GM23338 (cell line): ENCODE results near the gene PNMA8B. TPM values are rescaled to one million over a fixed set of nuclear protein-coding genes. Genes with fewer than 3 reads are reported as not detected.

Source experiments
- ATAC-seq: fragments of 200-7000 bp; cut with Tn5 transposase; 3 replicates; pipeline ENCODE4 v1.9.1; 2020
- DNase-seq: peaks from one replicate; pipeline ENCODE4 v3.0.0-alpha.2; 2015; ENCODE audit warnings: low spot score
- H2AFZ ChIP-seq: fragments of 200-600 bp; sonication (generic); 2 replicates; pipeline ENCODE4 v1.8.0; 2016; ENCODE audit warnings: antibody characterized with exemption, mild to moderate bottlenecking, moderate library complexity
- H3F3A ChIP-seq: fragments of 200-600 bp; sonication (generic); replicated peaks from 2 replicates; pipeline ENCODE4 v1.8.0; 2017; ENCODE audit warnings: antibody characterized with exemption, mixed run types, low read depth
- H3K27ac ChIP-seq: fragments of 200-600 bp; sonication (generic); 2 replicates; pipeline ENCODE4 v1.6.1; 2016; ENCODE audit warnings: low read depth
- H3K27me3 ChIP-seq: fragments of 200-600 bp; sonication (generic); 2 replicates; pipeline ENCODE4 v1.8.0; 2016; ENCODE audit warnings: mild to moderate bottlenecking, mixed run types, moderate library complexity; ENCODE audit not compliant: insufficient read depth
- H3K36me3 ChIP-seq: fragments of 200-600 bp; sonication (generic); 2 replicates; pipeline ENCODE4 v1.8.0; 2016; ENCODE audit warnings: mild to moderate bottlenecking; ENCODE audit not compliant: insufficient read depth
- H3K4me1 ChIP-seq: fragments of 200-600 bp; sonication (generic); 2 replicates; pipeline ENCODE4 v1.8.0; 2016; ENCODE audit warnings: mild to moderate bottlenecking, moderate library complexity; ENCODE audit not compliant: insufficient read depth
- H3K4me2 ChIP-seq: fragments of 200-600 bp; sonication (generic); 2 replicates; pipeline ENCODE4 v1.7.1; 2017; ENCODE audit warnings: mixed run types
- H3K4me3 ChIP-seq: fragments of 200-600 bp; sonication (generic); 2 replicates; pipeline ENCODE4 v1.6.1; 2016; ENCODE audit warnings: mixed run types
- H3K79me2 ChIP-seq: fragments of 200-600 bp; sonication (generic); replicated peaks from 2 replicates; pipeline ENCODE4 v1.8.0; 2017; ENCODE audit warnings: mild to moderate bottlenecking; ENCODE audit not compliant: insufficient read depth
- H3K9me2 ChIP-seq: fragments of 200-600 bp; sonication (generic); 2 replicates; pipeline ENCODE4 v1.8.0; 2017; ENCODE audit not compliant: insufficient read depth
- H4K20me1 ChIP-seq: fragments of 200-600 bp; sonication (generic); replicated peaks from 2 replicates; pipeline ENCODE4 v1.8.0; 2017; ENCODE audit warnings: mild to moderate bottlenecking; ENCODE audit not compliant: insufficient read depth
- H3K27ac Mint-ChIP-seq: 2 replicates; pipeline ENCODE4 v1.8.0; 2020; ENCODE audit warnings: inconsistent platforms, mild to moderate bottlenecking, moderate library complexity, mixed read lengths
- H3K27me3 Mint-ChIP-seq: 3 replicates; pipeline ENCODE4 v1.8.0; 2022; ENCODE audit warnings: low read depth, mild to moderate bottlenecking, moderate library complexity, mixed read lengths, inconsistent platforms; ENCODE audit not compliant: insufficient read depth, poor library complexity
- H3K36me3 Mint-ChIP-seq: 3 replicates; pipeline ENCODE4 v1.8.0; 2021; ENCODE audit warnings: low read depth, mild to moderate bottlenecking, inconsistent platforms, moderate library complexity, mixed read lengths
- H3K4me1 Mint-ChIP-seq: 3 replicates; pipeline ENCODE4 v1.8.0; 2020; ENCODE audit warnings: mild to moderate bottlenecking, inconsistent platforms, mixed read lengths
- H3K4me3 Mint-ChIP-seq: 3 replicates; pipeline ENCODE4 v1.8.0; 2021; ENCODE audit warnings: moderate library complexity, mild to moderate bottlenecking, inconsistent platforms, mixed read lengths
- H3K9me3 Mint-ChIP-seq: 3 replicates; pipeline ENCODE4 v1.8.0; 2020; ENCODE audit warnings: moderate library complexity, mild to moderate bottlenecking, inconsistent platforms, mixed read lengths
- CREB1 ChIP-seq: fragments of 250-450 bp; sonication (Bioruptor Pico); IDR thresholded peaks from 2 replicates; pipeline ENCODE4 v1.5.0; 2020; ENCODE audit warnings: low read depth, mild to moderate bottlenecking, moderate library complexity
- CTCF ChIP-seq, 2 experiments: fragments of 200-600 bp in 1 of 2; sonication (generic) in 1 of 2; conservative IDR thresholded peaks; 2 replicates each; pipeline versions ENCODE4 v1.5.1 to v1.6.1; 2016 to 2017; ENCODE audit warnings: antibody characterized with exemption in 2 of 2, low read depth in 2 of 2, mild to moderate bottlenecking in 2 of 2, moderate library complexity in 1 of 2
- EZH2phosphoT487 ChIP-seq: fragments of 200-600 bp; sonication (generic); IDR thresholded peaks from one replicate; pipeline ENCODE4 v1.8.1; 2018; ENCODE audit warnings: antibody characterized with exemption; ENCODE audit not compliant: unreplicated experiment
- NANOG ChIP-seq: IDR thresholded peaks from 2 replicates; pipeline ENCODE4 v1.6.1; 2016; ENCODE audit warnings: antibody characterized with exemption, borderline replicate concordance
- POLR2AphosphoS5 ChIP-seq: IDR thresholded peaks from 2 replicates; pipeline ENCODE4 v1.6.1; 2016; ENCODE audit warnings: antibody characterized with exemption, low read depth
- STAT1 ChIP-seq: IDR thresholded peaks from one replicate; pipeline ENCODE4 v1.6.1; 2016; ENCODE audit warnings: antibody characterized with exemption; ENCODE audit not compliant: unreplicated experiment
- ZNF114 ChIP-seq: fragments of 250-450 bp; sonication (Bioruptor Pico); IDR thresholded peaks from 2 replicates; pipeline ENCODE4 v1.5.0; 2020; ENCODE audit warnings: mild to moderate bottlenecking, moderate library complexity
- ZNF331 ChIP-seq: fragments of 250-450 bp; sonication (Bioruptor Pico); IDR thresholded peaks from 2 replicates; pipeline ENCODE4 v1.5.0; 2020; ENCODE audit warnings: low read depth, mild to moderate bottlenecking, moderate library complexity
- polyA plus RNA-seq: library from polyadenylated mRNA; unstranded; fragments of >200 nt; fragmentation: Nextera tagmentation; extraction: Ambion mirVana; gene quantifications from 2 replicates; pipeline ENCODE4 v1.2.1, GENCODE V29; 2016
- total RNA-seq: library from RNA; depleted of rRNA; stranded (reverse); fragments of >200 nt; shearing (Covaris generic); gene quantifications from 2 replicates; pipeline ENCODE4 v1.2.3, GENCODE V29; 2014

Gene PNMA8B
- total and polyA plus RNA-seq, 2 experiments from 2014 or later: 0.44 to 1.7 TPM

- ATAC-seq: peak; percentile 85
- DNase-seq: peak; percentile 97
These were observed 17.2 kb downstream of the PNMA8B start for GRCh38 chr19:46478356-46478986.

GRCh38 chr19:46475986-46476385 is 19.7 kb downstream of the PNMA8B start:
- H3K4me3 Mint-ChIP-seq: no peak overlapping the region
- H3K4me1 Mint-ChIP-seq: peaks cover 22% of the 10 kb centered on the region
- H3K27ac Mint-ChIP-seq: no peak overlapping the region
- no peak overlapping the region for H2AFZ ChIP-seq
- H3K4me2 ChIP-seq: no peak overlapping the region
- H3K4me3 ChIP-seq: no peak overlapping the region
- H3K4me1 ChIP-seq: peaks cover 15% of the 10 kb centered on the region
- H3F3A ChIP-seq: 0 out of 2 replicates have a peak, but pooled peaks cover 3% of the 10 kb centered on the region
- H4K20me1 ChIP-seq: no peaks in the 10 kb centered on the region
- no peaks in the 10 kb centered on the region for H3K36me3 ChIP-seq
- no peaks in the 10 kb centered on the region for H3K9me3 Mint-ChIP-seq
- no peak for DNase-seq
- no peak overlapping the region for H3K27ac ChIP-seq
- H3K27me3 Mint-ChIP-seq: peaks cover 18% of the 10 kb centered on the region
- H3K79me2 ChIP-seq: no peaks in the 10 kb centered on the region
- H3K9me2 ChIP-seq: no peaks in the 10 kb centered on the region
- ATAC-seq: no peak
- peaks cover under 1% of the 10 kb centered on the region; the same call in 1 of the 3 replicates for H3K36me3 Mint-ChIP-seq
- H3K27me3 ChIP-seq: peaks cover 5% of the 10 kb centered on the region; the same call in 1 of the 2 replicates
- TF ChIP-seq CTCF (conservative IDR thresholded peaks at IDR 0.05; ENCODE audit: low read depth in 2 of 2) (no peak), EZH2phosphoT487 (no peak), ZNF331 (CRISPR knock-in tag) (no peak), STAT1 (no peak), POLR2AphosphoS5 (no peak), ZNF114 (CRISPR knock-in tag) (no peak), NANOG (no peak)

More at GRCh38 chr19:46478356-46478986, 17.2 kb downstream of the PNMA8B start:
- Histone ChIP-seq H3K4me1 (peaks cover 14% of the 10 kb centered on the region), H3K27me3 (no peaks in the 10 kb centered on the region), H3K4me3 (no peak overlapping the region), H3K27ac (no peak overlapping the region), H2AFZ (no peak overlapping the region), H3K9me2 (no peaks in the 10 kb centered on the region), H3K36me3 (no peaks in the 10 kb centered on the region), H3F3A (no peaks in the 10 kb centered on the region), H4K20me1 (no peaks in the 10 kb centered on the region), H3K79me2 (no peaks in the 10 kb centered on the region), H3K4me2 (no peak overlapping the region)
- peaks cover 8% of the 10 kb centered on the region for H3K27me3 Mint-ChIP-seq
- peak overlapping the region; percentile 65; the same call in 1 of the 2 replicates for H3K27ac Mint-ChIP-seq
- TF ChIP-seq CTCF (conservative IDR thresholded peaks at IDR 0.05; ENCODE audit: low read depth in 2 of 2) (no peak), ZNF331 (CRISPR knock-in tag) (no peak), CREB1 (CRISPR knock-in tag) (no peak), NANOG (no peak)
- H3K36me3 Mint-ChIP-seq: no peaks in the 10 kb centered on the region
- H3K4me1 Mint-ChIP-seq: peaks cover 21% of the 10 kb centered on the region
- no peaks in the 10 kb centered on the region for H3K9me3 Mint-ChIP-seq
- no peak overlapping the region for H3K4me3 Mint-ChIP-seq
